Loucy (cell line): ENCODE measurements around the gene FBRSL1.

Experiments
- H2AFZ ChIP-seq: fragments of 200-600 bp; sonication (generic); 2 replicates; pipeline ENCODE4 v1.6.0; 2016; ENCODE audit warnings: antibody characterized with exemption, mild to moderate bottlenecking, low read length, moderate library complexity
- H3F3A ChIP-seq: fragments of 200-600 bp; 2 replicates; pipeline ENCODE4 v1.6.0; 2016; ENCODE audit warnings: antibody characterized with exemption, low read depth, mild to moderate bottlenecking
- H3K27me3 ChIP-seq: fragments of 200-600 bp; sonication (generic); 2 replicates; pipeline ENCODE4 v1.6.1; 2014; ENCODE audit warnings: low read length, mild to moderate bottlenecking; ENCODE audit not compliant: insufficient read depth, poor library complexity, severe bottlenecking
- H3K36me3 ChIP-seq: fragments of 200-600 bp; sonication (generic); 2 replicates; pipeline ENCODE4 v1.6.1; 2016; ENCODE audit warnings: low read length; ENCODE audit not compliant: insufficient read depth
- H3K4me1 ChIP-seq: fragments of 200-600 bp; sonication (generic); 2 replicates; pipeline ENCODE4 v1.5.1; 2014; ENCODE audit warnings: low read length, mild to moderate bottlenecking; ENCODE audit not compliant: insufficient read depth, poor library complexity, severe bottlenecking
- H3K4me2 ChIP-seq: fragments of 200-600 bp; sonication (generic); 2 replicates; pipeline ENCODE4 v1.6.0; 2014; ENCODE audit warnings: antibody characterized with exemption, low read length, low read depth, mild to moderate bottlenecking; ENCODE audit not compliant: poor library complexity, severe bottlenecking
- H3K4me3 ChIP-seq: fragments of 200-600 bp; sonication (generic); 2 replicates; pipeline ENCODE4 v1.5.1; 2014; ENCODE audit warnings: low read length, mild to moderate bottlenecking, mixed read lengths; ENCODE audit not compliant: poor library complexity, severe bottlenecking
- H3K79me2 ChIP-seq: fragments of 200-600 bp; sonication (generic); 2 replicates; pipeline ENCODE4 v1.6.1; 2014; ENCODE audit warnings: low read length; ENCODE audit not compliant: insufficient read depth
- H3K9ac ChIP-seq: fragments of 200-600 bp; sonication (generic); 2 replicates; pipeline ENCODE4 v1.6.0; 2014; ENCODE audit warnings: mild to moderate bottlenecking, low read depth, low read length, moderate library complexity; ENCODE audit not compliant: poor library complexity, severe bottlenecking
- H3K9me2 ChIP-seq: fragments of 200-600 bp; sonication (generic); replicated peaks from 2 replicates; pipeline ENCODE4 v1.6.1; 2016; ENCODE audit warnings: low read depth, low read length, mixed read lengths
- H3K9me3 ChIP-seq: fragments of 200-600 bp; sonication (generic); 2 replicates; pipeline ENCODE4 v1.6.1; 2014; ENCODE audit warnings: mild to moderate bottlenecking, antibody characterized with exemption, low read length, low read depth; ENCODE audit not compliant: insufficient read depth
- H4K20me1 ChIP-seq: fragments of 200-600 bp; sonication (generic); 2 replicates; pipeline ENCODE4 v1.6.0; 2014; ENCODE audit warnings: antibody characterized with exemption, low read length, mild to moderate bottlenecking; ENCODE audit not compliant: insufficient read depth, poor library complexity, severe bottlenecking
- CTCF ChIP-seq: fragments of 200-600 bp; sonication (generic); conservative IDR thresholded peaks from 2 replicates; pipeline ENCODE4 v1.5.1; 2014; ENCODE audit warnings: mild to moderate bottlenecking, antibody characterized with exemption, low read length
- EZH2phosphoT487 ChIP-seq: fragments of 200-600 bp; IDR thresholded peaks from 2 replicates; pipeline ENCODE4 v1.6.1; 2018; ENCODE audit warnings: antibody characterized with exemption, mild to moderate bottlenecking, moderate library complexity, borderline replicate concordance

Gene FBRSL1

GRCh38 chr12:132495165-132495544 is 5.2 kb downstream of the FBRSL1 start:
- H3K79me2 ChIP-seq: peaks cover 96% of the 10 kb centered on the region
- peak overlapping the region; percentile 99 for H3K4me2 ChIP-seq

GRCh38 chr12:132495629-132496357 is 5.8 kb downstream of the FBRSL1 start:
- peaks cover 40% of the 10 kb centered on the region for H3K4me1 ChIP-seq
- no peak overlapping the region for H3K4me3 ChIP-seq
- peak overlapping the region; percentile 99 for H3K4me2 ChIP-seq
- H3K9me3 ChIP-seq: no peaks in the 10 kb centered on the region
- no peak for TF ChIP-seq EZH2phosphoT487
- no peak for TF ChIP-seq CTCF
- H3K27me3 ChIP-seq: no peaks in the 10 kb centered on the region
- no peaks in the 10 kb centered on the region for H3F3A ChIP-seq
- H3K36me3 ChIP-seq: no peaks in the 10 kb centered on the region
- no peak overlapping the region for H3K9ac ChIP-seq
- no peak overlapping the region for H2AFZ ChIP-seq
- peaks cover 100% of the 10 kb centered on the region for H3K79me2 ChIP-seq
- H3K9me2 ChIP-seq: no peaks in the 10 kb centered on the region
- peaks cover 86% of the 10 kb centered on the region for H4K20me1 ChIP-seq

More at GRCh38 chr12:132495165-132495544, 5.2 kb downstream of the FBRSL1 start:
- Histone ChIP-seq H3K36me3 (no peaks in the 10 kb centered on the region), H3K4me1 (peaks cover 40% of the 10 kb centered on the region), H3K9me3 (no peaks in the 10 kb centered on the region), H3F3A (no peaks in the 10 kb centered on the region), H4K20me1 (peaks cover 81% of the 10 kb centered on the region), H3K9me2 (no peaks in the 10 kb centered on the region), H3K27me3 (no peaks in the 10 kb centered on the region), H3K4me3 (peak overlapping the region; percentile 33), H2AFZ (no peak overlapping the region), H3K9ac (peak overlapping the region; percentile 84)
- TF ChIP-seq CTCF (no peak), EZH2phosphoT487 (no peak)

GRCh38 chr12:132496358-132496669 is 6.4 kb downstream of the FBRSL1 start:
- H3K79me2 ChIP-seq: peaks cover 100% of the 10 kb centered on the region

More at GRCh38 chr12:132496358-132496669, 6.4 kb downstream of the FBRSL1 start:
- no peak overlapping the region for H2AFZ ChIP-seq
- TF ChIP-seq EZH2phosphoT487 (no peak), CTCF (no peak)
- peaks cover 39% of the 10 kb centered on the region for H3K4me1 ChIP-seq
- no peak overlapping the region for H3K4me3 ChIP-seq
- no peaks in the 10 kb centered on the region for H3K36me3 ChIP-seq
- no peaks in the 10 kb centered on the region for H3F3A ChIP-seq
- no peak overlapping the region for H3K9ac ChIP-seq
- H3K9me2 ChIP-seq: no peaks in the 10 kb centered on the region
- no peaks in the 10 kb centered on the region for H3K9me3 ChIP-seq
- no peaks in the 10 kb centered on the region for H3K27me3 ChIP-seq
- peak overlapping the region; percentile 99 for H3K4me2 ChIP-seq
- H4K20me1 ChIP-seq: peaks cover 86% of the 10 kb centered on the region
